ENCODE data around the gene TSGA10IP.
A peak's percentile ranks its signal among the peaks of the same experiment; 100 is the strongest.

TSGA10IP gene

GRCh38 chr11:65927904-65928397 is 17.3 kb upstream of the TSGA10IP start:
- H3K79me2 ChIP-seq (ENCODE audit: insufficient read depth, low read length), result no peaks in the 10 kb centered on the region
- H3K36me3 ChIP-seq (ENCODE audit: insufficient read depth, low read length), result no peaks in the 10 kb centered on the region
- H3K4me1 ChIP-seq (ENCODE audit: insufficient read depth, low read length, poor library complexity, severe bottlenecking), result peaks cover 23% of the 10 kb centered on the region
- peak overlapping the region; percentile 58 for H3K4me3 ChIP-seq (ENCODE audit: low read length, poor library complexity, severe bottlenecking)
- H4K20me1 ChIP-seq (ENCODE audit: insufficient read depth, low read length, poor library complexity, severe bottlenecking), result no peaks in the 10 kb centered on the region
- H3K9me2 ChIP-seq (replicated peaks; ENCODE audit: low read depth, low read length), result no peaks in the 10 kb centered on the region
- peak overlapping the region; percentile 76 for H3K4me2 ChIP-seq (ENCODE audit: low read depth, low read length, poor library complexity, severe bottlenecking)
- H3K27me3 ChIP-seq (ENCODE audit: insufficient read depth, low read length, poor library complexity, severe bottlenecking), result no peaks in the 10 kb centered on the region
- peak overlapping the region; percentile 55 for H3K9ac ChIP-seq (ENCODE audit: low read depth, low read length, poor library complexity, severe bottlenecking)
- no peaks in the 10 kb centered on the region for H3K9me3 ChIP-seq (ENCODE audit: insufficient read depth, low read depth, low read length)
- H2AFZ ChIP-seq (ENCODE audit: low read length), result peak overlapping the region; percentile 72
- no peak for TF ChIP-seq EZH2phosphoT487 (IDR thresholded peaks at IDR 0.05; ENCODE audit: borderline replicate concordance)
- no peak for TF ChIP-seq CTCF (conservative IDR thresholded peaks at IDR 0.05; ENCODE audit: low read length)
- peaks cover 3% of the 10 kb centered on the region; the same call in 1 of the 2 replicates for H3F3A ChIP-seq (ENCODE audit: low read depth)

GRCh38 chr11:65928667-65929066 is 16.6 kb upstream of the TSGA10IP start:
- no peaks in the 10 kb centered on the region for H4K20me1 ChIP-seq (ENCODE audit: insufficient read depth, low read length, poor library complexity, severe bottlenecking)
- H2AFZ ChIP-seq (ENCODE audit: low read length), result no peak overlapping the region
- no peaks in the 10 kb centered on the region for H3K27me3 ChIP-seq (ENCODE audit: insufficient read depth, low read length, poor library complexity, severe bottlenecking)
- peak overlapping the region; percentile 76 for H3K4me2 ChIP-seq (ENCODE audit: low read depth, low read length, poor library complexity, severe bottlenecking)
- H3K4me1 ChIP-seq (ENCODE audit: insufficient read depth, low read length, poor library complexity, severe bottlenecking), result peaks cover 23% of the 10 kb centered on the region
- no peak for TF ChIP-seq EZH2phosphoT487 (IDR thresholded peaks at IDR 0.05; ENCODE audit: borderline replicate concordance)
- TF ChIP-seq CTCF (conservative IDR thresholded peaks at IDR 0.05; ENCODE audit: low read length), result no peak
- H3K9ac ChIP-seq (ENCODE audit: low read depth, low read length, poor library complexity, severe bottlenecking), result peak overlapping the region; percentile 55
- H3K36me3 ChIP-seq (ENCODE audit: insufficient read depth, low read length), result no peaks in the 10 kb centered on the region
- H3K9me3 ChIP-seq (ENCODE audit: insufficient read depth, low read depth, low read length), result no peaks in the 10 kb centered on the region
- no peaks in the 10 kb centered on the region for H3K9me2 ChIP-seq (replicated peaks; ENCODE audit: low read depth, low read length)
- no peaks in the 10 kb centered on the region for H3K79me2 ChIP-seq (ENCODE audit: insufficient read depth, low read length)
- peak overlapping the region; percentile 58 for H3K4me3 ChIP-seq (ENCODE audit: low read length, poor library complexity, severe bottlenecking)
- H3F3A ChIP-seq (ENCODE audit: low read depth), result peaks cover 3% of the 10 kb centered on the region; the same call in 1 of the 2 replicates

GRCh38 chr11:65931773-65932557 is 13.3 kb upstream of the TSGA10IP start:
- no peak for TF ChIP-seq EZH2phosphoT487 (IDR thresholded peaks at IDR 0.05; ENCODE audit: borderline replicate concordance)
- 0 out of 2 replicates have a peak, but pooled peaks have one; percentile 26 for TF ChIP-seq CTCF (conservative IDR thresholded peaks at IDR 0.05; ENCODE audit: low read length)
- Histone ChIP-seq H3K9ac (ENCODE audit: low read depth, low read length, poor library complexity, severe bottlenecking) (peak overlapping the region; percentile 5), H2AFZ (ENCODE audit: low read length) (peak overlapping the region; percentile 47), H3K4me1 (ENCODE audit: insufficient read depth, low read length, poor library complexity, severe bottlenecking) (peaks cover 23% of the 10 kb centered on the region), H3K27me3 (ENCODE audit: insufficient read depth, low read length, poor library complexity, severe bottlenecking) (no peaks in the 10 kb centered on the region), H3K4me2 (ENCODE audit: low read depth, low read length, poor library complexity, severe bottlenecking) (peak overlapping the region; percentile 43), H3K9me2 (replicated peaks; ENCODE audit: low read depth, low read length) (no peaks in the 10 kb centered on the region), H3K79me2 (ENCODE audit: insufficient read depth, low read length) (no peaks in the 10 kb centered on the region), H3K4me3 (ENCODE audit: low read length, poor library complexity, severe bottlenecking) (no peak overlapping the region), H3K36me3 (ENCODE audit: insufficient read depth, low read length) (no peaks in the 10 kb centered on the region), H4K20me1 (ENCODE audit: insufficient read depth, low read length, poor library complexity, severe bottlenecking) (no peaks in the 10 kb centered on the region), H3K9me3 (ENCODE audit: insufficient read depth, low read depth, low read length) (no peaks in the 10 kb centered on the region), H3F3A (ENCODE audit: low read depth) (peaks cover 3% of the 10 kb centered on the region; the same call in 1 of the 2 replicates)
